Measurements from ENCODE around the gene TRIM65.

DNA sequence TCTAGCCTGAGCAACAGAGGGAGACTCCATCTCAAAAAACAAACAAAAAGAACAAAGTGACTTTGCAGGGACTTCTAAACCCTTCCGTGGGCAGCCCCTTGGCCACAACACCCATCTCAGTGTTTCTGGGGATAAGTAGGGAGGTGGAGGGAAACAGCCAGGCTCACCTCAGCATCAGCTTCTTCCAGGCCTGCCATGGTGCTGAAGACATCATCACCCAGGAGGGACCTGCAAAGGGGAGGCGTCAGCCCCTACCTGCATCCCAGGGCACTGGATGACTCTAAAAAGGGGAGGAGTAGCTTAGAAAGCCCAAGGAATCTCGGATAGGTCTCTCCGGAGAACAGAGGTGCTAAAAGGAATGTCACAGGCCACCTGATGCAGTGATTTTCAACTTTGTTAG lies 34.3 kb upstream of the TRIM65 start:
- no peak for TF ChIP-seq EZH2 (IDR thresholded peaks at IDR 0.05; ENCODE audit: low read depth)
- TF ChIP-seq, protein P1, sequence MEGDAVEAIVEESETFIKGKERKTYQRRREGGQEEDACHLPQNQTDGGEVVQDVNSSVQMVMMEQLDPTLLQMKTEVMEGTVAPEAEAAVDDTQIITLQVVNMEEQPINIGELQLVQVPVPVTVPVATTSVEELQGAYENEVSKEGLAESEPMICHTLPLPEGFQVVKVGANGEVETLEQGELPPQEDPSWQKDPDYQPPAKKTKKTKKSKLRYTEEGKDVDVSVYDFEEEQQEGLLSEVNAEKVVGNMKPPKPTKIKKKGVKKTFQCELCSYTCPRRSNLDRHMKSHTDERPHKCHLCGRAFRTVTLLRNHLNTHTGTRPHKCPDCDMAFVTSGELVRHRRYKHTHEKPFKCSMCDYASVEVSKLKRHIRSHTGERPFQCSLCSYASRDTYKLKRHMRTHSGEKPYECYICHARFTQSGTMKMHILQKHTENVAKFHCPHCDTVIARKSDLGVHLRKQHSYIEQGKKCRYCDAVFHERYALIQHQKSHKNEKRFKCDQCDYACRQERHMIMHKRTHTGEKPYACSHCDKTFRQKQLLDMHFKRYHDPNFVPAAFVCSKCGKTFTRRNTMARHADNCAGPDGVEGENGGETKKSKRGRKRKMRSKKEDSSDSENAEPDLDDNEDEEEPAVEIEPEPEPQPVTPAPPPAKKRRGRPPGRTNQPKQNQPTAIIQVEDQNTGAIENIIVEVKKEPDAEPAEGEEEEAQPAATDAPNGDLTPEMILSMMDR (conservative IDR thresholded peaks at IDR 0.05) = no peak

Measured in PC-9 (cell line).